Activated CD8-positive, alpha-beta memory T cell treated with anti-CD3 and anti-CD28 coated beads, Interleukin-2, amount 50 U/mL, for 1 hour (primary cell): ENCODE results near the gene PRMT2.
"Not testable (repeated sequence)": the region's sequence is repeated elsewhere in the genome, so short reads cannot be mapped to it uniquely, and the experiment has no call there.

Experiments
- DNase-seq: peaks from one replicate; pipeline ENCODE4 v3.0.0-alpha.2; 2020; ENCODE audit errors: extremely low read depth

PRMT2 gene

DNA sequence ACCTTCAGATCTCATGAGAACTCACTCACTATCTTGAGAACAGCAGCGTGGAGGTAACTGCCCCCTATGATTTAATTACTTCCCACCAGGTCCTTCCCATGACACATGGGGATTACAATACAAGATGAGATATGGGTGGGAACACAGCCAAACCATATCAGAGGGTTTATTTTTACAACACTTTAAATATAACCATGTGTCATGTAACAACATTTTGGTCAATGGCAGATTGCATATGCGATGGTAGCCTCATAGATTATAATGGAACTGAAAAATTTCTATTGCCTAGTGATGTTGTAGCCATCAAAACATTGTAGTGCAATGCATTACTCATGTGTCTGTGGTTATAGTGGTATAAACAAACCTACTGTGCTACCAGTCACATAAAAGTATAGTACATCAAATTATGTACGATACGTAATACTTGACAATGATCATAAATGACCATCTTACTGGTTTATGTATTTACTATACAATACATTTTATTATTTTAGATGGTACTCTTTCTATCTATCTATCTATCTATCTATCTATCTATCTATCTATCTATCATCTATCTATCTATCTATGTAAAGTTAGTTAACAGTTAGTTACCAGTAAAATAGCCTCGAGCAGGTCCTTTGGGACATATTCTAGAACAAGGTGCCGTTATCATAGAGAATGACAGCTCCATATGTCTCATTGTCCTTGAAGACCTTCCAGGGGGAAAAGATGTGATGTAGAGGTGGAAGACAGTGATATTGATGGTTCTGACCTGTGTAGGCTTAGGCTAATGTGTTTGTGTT is 18.0 kb upstream of the PRMT2 start:
- DNase-seq: no peak

DNA sequence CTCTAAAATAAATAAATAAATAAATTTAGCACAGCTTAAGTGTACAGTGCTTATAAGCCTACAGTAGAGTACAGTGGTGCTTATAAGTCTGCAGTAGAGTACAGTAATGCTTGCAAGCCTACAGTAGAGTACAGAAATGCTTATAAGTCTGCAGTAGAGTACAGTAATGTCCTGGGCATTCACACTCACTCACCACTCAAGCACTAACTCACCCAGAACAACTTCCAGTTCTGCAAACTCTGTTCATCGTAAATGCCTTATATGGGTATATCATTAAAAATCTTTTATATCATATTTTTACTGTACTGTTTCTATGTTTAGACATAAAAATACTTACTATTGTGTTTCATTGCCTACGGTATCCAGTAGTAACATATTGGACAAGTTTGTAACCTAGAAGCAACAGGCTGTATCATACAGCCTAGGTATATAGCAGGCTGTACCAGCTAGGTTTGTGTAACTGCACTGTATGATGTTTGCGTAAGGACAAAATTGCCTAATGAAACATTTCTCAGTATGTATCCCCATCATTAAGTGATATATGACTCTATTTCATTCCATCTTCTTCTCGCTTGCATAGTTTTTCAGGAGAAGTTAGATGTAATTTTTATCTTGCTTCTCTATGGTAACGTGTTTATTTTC is 16.6 kb upstream of the PRMT2 start:
- no peak for DNase-seq

DNA sequence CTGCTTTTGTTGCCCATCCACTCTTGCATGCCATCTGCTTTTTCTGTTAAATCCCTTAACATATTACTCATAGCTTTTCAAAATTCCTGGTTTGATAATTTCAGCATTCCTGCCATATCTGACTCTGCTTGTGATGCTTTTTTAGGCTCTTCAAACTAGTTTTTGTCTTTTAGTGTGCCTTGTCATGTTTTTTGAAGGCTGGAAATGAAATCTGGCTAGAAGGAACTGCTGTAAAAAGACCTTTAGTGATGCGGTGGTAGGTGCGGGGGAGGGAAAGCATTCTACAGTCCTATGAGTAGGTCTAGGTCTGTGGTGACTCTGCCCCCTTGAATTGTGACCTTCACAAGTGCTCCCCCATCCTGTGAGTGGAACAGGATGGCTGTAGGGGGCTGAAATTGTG is 15.6 kb upstream of the PRMT2 start:
- DNase-seq: no peak

DNA sequence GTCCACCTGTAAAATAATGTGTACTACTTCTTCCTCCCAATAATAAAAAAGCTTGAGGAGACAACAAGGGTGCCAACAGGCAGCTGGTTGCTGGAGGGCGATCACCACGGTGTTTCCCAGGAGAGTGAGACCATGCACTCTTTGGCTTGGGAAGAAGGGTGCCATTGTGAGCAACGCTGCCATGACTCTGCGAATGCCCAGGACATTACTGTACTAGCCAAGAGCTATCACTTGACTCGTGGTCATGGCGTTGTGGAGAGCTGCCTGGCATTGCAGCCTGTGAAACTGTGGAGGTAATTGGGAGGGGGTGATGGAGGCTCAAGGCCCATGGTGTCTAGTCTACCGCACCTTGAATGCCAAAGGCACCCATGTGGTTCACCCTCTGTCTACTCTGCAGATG is 14.6 kb upstream of the PRMT2 start:
- DNase-seq: no peak

DNA sequence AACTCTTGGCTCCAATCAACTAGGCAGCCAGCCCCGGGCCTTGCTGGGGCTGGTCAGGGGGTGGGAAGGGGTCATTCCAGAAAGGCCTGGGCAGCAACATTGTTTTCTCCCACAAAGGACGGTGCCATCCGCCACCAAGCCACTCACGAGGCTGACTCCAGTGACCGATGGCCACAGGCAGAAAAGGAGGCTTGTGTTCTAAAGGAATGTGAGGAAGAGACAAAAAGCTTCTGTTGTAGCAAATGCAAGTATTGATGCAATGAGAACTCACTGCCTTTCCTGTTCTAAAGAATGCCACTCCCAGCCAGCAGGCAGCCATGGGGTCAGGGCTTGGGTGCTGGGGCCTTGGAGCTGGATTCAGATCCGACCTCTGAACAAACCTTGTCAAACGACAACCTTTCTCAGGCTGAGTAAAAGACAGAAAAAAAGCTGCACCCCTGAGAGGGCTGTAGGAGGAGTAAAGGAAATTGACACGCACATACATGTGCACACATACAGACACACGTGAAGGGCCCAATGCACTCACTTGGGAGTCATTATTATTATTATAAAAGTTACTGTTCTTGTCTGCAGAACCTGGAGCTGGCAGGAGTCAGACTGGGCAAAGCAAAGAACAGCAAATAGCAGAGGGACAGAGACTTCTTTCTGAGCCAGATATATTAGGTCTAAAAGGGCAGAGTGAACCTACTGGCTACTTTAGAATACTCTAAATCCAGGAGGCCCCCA is 13.9 kb upstream of the PRMT2 start:
- DNase-seq: no peak

DNA sequence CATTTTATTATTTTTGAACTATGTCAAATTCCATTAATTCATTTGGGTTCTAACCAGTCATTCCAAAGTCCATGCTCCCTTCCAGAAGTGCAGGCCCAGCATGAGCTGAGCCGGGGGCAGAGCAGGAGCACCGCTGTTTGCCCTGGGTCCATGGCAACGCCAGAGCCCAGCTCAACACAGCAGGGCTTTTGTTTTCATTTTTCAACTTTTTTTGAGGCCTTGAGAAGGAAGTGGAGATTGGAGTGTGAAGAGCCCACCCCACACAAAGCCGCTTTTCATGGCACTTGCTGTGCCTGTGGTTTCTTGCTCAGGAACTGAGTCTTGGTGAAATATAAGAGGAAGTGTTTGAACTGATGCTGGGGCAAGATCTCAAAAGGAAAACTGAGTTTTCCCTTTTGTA is 13.2 kb upstream of the PRMT2 start:
- no peak for DNase-seq

DNA sequence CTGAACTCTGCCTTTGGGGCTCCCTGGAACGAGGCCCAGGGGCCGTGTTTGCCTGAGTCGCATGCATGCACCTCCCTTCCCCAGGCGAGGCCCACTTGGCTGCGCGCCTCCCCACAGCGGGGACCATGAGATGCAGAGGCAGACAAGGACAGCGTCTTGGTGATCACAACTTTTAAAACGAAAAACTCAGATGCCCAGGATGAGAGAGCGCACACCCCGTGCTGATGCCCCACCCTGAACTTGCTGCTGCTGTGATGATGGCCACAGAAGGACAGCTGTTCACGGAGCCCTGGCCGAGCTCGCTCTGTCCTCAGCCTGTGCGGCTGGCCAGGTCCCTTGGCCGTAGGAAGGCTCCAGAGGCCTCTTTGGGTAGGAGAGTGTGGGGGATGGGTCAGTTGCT is 11.4 kb upstream of the PRMT2 start:
- no peak for DNase-seq

DNA sequence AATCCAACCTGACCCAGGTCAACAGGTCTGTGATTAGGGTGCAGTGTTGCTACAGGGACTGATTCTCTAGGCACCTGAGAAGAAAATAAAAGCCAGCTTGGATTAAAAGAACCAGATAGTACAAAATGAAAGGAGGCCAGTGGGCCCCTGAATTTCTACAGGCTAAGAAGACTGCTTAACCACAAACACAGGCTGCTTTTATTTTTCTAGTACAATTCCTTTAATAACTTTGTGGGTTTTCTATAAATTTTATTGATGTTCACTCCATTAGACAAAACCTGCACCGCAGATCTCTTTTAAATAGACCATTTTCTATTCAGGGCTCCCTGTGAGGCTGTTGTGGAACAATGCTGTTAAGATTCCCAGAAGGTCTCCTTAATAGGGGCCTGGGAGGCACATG is 9.7 kb upstream of the PRMT2 start:
- DNase-seq: no peak

DNA sequence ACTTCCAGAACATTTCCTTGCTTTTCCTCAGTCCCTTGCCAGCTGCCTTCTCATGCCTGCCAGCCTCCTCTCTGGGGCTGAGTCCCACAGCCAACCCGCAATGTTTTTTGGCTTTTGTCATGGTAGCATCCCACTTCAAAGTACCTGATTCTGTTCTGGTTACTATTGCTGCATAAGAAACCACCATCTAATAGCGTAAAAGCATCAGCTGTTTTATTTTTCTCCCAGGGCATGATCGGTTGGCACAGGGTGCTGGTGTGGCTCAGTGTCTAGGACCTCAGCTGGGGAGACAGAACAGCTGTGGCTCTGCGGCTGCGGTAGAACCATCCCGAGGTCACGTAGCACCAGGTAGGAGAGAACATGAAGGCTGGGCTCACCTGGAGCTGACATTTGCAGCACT is 8.9 kb upstream of the PRMT2 start:
- DNase-seq: no peak

DNA sequence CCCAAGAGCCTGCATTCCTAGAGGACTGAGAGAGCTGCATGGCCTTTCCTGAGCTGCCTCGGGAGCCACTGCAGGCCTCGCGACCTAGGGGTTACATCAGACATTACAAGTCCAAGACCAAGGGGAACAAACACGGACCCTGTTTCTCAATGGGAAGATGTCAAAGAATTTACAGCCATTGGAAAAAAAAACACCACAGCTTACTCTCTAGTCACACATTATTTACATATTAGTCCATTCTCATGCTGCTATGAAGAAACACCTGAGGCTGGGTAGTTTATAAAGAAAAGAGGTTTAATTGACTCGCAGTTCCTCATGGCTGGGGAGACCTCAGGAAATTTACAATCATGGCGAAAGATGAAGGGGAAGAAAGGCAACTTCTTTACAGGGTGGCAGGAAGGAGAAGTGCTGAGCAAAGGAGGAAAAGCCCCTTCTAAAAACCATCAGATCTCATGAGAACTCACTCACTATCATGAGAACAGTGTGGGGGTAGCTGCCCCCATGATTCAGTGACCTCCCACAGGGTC is 8.4 kb upstream of the PRMT2 start:
- no peak for DNase-seq

DNA sequence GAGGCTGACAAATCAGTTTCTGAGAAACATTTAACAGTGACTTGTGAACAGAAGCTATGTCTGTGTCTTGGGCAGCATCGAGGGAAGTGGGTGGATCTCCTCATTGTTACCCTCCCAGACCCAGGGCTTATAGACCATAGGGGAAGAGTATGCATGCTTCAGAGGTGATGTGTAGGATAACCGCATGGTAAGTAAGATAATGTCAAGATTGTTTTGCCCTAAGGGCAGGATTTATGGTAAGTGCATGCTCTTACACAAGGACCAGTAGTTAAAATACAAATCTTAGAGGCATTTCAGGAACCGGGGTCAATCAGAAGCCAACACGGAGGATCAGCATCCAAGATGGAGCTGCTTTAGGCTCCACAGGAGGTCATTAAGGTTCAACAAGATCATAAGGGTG is 7.7 kb upstream of the PRMT2 start:
- no peak for DNase-seq

DNA sequence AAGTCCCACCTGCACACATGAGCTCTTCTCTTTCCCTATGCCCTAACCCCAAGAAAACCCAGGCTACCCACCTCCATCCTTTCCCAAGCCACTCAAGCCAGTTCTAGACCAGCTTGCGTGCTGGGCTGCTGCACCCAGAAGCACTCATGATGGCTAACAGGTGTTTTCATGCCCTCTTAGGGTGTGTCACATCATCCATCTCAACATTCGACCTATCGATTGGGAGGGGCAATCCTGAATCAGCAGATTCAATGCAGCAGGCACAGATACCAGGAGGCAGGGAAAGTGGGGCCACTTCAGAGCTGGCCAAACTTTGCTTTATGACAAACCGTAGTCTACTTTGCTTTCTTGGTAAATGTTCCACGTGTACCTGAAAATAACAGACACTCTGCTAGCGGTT is 6.6 kb upstream of the PRMT2 start:
- no peak for DNase-seq

DNA sequence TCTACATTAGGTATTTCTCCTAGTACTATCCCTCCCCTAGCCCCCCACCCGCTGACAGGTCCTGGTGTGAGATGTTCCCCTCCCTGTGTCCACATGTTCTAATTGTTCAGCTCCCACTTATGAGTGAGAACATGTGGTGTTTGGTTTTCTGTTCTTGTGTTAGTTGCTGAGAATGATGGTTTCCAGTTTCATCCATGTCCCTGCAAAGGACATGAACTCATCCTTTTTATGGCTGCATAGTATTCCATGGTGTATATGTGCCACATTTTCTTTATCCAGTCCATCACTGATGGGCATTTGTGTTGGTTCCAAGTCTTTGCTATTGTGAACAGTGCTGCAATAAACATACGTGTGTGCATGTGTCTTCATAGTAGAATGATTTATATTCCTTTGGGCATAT is 4.6 kb upstream of the PRMT2 start:
- not testable (repeated sequence) for DNase-seq

DNA sequence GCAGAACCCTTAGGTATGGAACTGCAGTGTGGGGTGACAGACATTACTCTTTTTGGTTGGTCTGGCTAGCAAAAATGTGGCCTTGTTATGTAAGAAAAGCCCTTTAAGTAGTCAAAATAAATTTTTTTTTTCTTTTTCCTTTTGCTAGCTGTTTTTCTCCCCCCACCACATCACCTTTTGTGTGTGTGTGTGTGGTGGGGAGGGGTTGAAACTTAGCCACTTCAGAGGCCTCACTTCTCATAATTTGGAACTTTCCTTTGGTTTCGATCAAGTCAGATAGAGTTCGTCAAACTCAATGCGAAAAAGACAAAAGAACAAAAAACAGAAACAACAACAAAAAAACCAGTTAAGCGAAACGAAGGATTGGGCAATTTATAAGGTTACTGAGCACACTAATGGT is 1.9 kb upstream of the PRMT2 start:
- DNase-seq: peak; percentile 46

DNA sequence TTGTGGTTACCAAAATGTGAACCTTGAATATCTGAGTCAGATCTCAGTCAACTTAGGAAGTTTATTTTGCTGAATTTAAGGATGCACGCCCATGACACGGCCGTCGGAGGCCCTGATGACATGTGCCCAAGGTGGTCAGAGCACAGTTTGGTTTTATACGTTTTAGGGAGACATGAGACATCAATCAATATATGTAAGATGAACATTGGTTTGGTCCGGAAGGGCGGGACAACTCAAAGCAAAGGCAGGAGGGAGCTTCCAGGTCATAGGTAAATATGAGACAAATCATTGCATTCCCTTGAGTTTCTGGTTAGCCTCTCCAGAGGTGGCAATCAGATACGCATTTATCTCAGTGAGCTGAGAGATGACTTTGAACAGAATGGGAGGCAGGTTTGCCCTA is 1.0 kb upstream of the PRMT2 start:
- DNase-seq: no peak

DNA sequence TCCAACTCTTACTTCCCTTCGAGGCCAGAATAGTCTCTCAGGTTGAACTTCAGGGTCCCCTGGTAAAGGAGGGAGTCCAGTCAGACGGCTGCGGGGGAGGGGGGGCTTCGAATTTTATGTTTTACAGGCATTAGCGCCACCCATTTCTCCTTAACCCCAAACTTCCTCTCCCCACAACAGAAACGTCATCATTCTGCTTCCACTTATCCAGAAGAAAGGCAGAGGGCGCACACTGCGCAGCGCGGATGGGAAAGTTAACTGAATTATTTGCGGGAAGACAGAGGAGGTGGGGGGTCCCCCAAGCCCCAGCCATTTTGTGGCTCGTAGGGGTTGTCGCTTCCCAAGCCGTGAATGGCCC is 529 bp upstream of the PRMT2 start:
- DNase-seq: no peak

DNA sequence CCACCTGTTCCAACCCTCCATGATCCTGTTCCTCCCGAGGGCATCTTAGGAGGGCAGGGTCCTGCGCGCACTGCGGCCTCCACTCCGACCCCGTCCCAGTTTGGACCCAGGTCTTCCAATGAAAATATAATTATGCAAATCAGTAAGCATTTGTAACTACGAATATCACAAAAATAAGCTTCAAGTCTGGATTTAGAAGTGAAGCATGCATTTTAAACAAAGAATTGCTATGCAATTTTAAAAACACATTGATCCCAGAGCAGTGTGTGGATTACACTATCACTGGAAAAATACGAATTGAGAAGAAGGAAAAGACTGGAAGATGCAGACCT is 673 bp downstream of the PRMT2 start:
- DNase-seq: no peak

DNA sequence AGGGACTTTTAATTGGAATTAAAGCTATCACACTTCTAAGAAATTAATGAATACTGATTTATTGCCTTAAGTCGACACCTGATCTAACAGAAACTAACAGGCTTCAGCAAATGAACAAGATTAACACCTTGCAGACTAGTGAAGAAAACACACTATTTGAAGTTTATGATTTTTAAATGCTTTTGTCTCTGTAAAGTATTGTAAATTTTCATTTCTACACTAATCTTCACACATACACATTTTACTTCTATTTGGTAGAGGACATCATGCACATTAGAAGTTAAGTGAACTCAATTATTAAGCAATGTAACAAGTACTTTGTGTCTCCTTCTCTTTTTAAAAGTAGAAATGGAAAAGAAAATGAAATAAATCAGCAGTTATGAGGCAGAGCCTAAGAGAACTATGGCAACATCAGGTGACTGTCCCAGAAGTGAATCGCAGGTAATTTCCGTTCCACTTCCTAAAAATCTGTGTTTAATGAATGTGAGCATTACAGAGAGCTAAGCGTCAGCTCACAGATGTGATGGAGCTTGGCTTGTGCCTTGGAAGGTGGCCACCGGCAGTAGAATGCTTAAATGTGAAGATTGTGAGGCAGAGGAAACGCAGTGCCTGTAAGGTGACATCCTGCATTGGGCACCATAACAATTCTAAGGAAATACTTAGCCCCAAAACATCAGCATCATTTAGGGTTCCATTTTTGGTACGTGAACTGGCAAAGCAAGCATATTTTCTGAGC is 1.2 kb downstream of the PRMT2 start:
- DNase-seq: no peak

DNA sequence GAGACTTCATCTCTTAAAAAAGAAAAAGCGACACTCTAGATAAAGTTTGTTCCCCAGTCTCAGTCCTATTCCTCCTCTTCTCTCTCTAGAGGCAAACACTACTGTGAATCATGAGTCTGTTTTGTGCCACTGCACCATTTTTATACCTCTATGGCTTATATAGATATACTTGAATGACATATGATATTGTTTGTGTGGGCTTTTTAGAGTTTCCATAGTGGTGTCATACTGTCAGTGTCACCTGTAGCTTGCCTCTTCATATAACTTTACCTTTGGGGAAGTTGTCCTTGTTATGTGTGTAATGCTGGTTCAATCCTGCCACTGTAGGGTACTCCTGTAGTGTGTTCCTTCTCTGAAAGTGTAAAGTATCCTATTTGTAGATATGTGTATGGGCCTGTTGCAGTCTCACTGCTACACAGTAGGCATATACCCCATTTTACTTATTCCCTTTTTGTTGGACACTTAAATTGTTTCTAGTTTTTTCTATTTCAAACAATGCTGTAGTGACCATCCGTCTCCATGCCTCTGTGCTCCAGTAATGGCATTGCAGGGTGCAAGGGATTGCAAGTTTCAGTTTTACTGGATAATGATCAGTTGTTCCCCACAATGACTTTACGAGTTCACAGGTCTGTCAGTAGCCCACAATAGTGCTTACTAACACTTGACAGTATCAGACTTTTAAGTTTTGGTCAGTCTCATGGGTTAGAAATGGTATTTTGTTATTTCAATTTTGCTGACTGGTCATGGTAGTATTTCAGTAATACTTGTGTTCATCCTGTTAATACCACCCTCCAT is 2.7 kb downstream of the PRMT2 start:
- no peak for DNase-seq

DNA sequence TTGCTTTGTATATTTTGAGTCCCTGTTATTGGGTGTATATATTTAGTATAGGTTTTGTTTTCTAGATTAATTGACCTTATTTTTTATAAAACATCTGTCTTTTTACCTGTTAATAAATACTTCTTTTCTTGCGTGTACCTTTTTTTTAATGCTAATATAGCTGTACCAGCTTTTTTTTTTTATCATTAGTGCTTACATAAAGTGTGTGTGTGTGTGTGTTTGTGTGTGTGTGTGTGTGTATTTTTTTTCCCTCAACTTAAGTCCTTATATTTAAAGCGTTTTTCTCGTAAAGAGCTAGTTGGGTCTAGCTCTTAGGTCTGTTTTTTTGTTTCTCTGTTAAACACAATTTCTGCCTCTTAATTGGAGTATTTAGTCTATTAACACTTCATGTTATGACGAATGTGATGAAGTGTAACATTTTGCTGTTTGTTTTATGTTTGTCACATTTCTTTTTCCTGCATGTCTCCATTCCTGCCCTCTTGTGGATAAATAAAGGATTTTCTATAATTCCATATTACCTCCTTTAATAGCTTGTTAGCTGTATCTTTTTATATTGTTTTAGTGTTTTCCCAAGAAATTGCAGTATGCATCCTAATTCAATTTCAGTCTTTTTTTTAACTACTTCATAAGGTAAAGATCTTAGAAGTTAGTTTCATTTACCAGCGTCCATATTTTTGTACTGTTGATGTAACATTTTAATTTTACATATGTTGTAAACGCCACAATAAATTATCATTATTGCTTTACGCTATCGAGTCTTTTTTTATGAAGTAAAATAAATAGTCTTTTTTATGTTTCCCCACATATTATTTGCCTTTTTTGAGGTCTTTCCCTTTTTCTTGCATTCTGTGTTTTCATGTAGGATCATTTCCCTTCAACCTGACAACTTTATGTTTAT is 4.3 kb downstream of the PRMT2 start:
- DNase-seq: no peak

DNA sequence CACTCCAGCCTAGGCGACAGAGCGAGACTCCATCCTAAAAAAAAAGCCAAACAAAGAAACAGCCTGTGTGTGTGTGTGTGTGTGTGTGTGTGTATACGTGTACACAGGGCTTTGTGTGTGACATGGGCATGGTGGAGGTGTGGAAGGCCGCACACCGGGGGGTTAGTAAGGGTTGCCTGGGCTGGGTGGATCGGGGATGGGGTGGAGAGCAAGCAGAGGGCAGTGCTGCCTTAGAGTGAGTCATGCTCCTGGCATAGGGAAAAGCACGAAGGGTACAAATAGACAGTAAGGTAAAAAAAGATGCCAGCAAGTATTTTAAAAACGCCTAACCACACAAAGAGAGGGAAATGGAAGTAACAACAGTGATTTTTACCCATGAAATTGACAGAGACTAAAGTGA is 6.2 kb downstream of the PRMT2 start:
- no peak for DNase-seq
